ENCODE data around the gene NPTX1.
"Not testable (repeated sequence)": the region's sequence is repeated elsewhere in the genome, so short reads cannot be mapped to it uniquely, and the experiment has no call there.

The NPTX1 gene

DNA sequence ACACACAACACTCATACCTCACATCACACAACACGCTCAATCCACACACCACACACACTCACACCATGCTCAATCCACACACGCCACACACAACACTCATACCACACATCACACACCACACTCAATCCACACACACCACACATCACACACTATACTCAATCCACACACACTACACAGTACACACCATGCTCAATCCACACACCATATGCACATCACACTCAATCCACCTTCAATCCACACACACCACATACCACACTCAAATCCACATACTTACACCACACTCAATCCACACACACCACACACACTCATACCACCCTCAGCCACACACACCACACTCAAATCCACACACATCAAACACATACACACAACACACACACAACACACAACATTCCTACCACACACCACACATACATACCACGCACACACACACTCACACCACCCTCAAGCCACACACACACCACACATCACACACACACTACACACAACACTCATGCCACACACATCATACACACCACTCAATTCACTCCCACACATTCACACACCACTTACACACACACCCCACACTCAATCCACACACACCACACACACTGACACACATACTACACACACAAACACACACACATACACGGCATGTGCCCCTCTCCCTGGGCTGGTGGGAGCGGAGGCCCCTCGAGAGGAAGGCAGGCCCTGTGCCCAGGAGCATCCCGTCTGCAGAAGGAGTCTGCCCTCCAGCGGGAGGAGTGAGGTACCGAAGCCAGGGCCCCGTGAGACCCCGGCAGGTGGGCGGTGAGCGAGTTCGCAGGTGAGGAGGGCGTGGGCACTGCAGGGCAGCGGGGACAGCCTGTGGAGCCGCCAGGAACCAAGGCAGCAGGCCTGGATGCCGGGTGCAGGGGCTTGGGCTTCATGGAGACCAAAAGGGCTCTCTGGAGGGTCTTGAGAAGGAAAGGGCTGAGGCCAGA is 35.1 kb upstream of the NPTX1 start:
- no peak for DNase-seq (ENCODE audit: extremely low read depth, low read depth)
- TF ChIP-seq, protein P1, sequence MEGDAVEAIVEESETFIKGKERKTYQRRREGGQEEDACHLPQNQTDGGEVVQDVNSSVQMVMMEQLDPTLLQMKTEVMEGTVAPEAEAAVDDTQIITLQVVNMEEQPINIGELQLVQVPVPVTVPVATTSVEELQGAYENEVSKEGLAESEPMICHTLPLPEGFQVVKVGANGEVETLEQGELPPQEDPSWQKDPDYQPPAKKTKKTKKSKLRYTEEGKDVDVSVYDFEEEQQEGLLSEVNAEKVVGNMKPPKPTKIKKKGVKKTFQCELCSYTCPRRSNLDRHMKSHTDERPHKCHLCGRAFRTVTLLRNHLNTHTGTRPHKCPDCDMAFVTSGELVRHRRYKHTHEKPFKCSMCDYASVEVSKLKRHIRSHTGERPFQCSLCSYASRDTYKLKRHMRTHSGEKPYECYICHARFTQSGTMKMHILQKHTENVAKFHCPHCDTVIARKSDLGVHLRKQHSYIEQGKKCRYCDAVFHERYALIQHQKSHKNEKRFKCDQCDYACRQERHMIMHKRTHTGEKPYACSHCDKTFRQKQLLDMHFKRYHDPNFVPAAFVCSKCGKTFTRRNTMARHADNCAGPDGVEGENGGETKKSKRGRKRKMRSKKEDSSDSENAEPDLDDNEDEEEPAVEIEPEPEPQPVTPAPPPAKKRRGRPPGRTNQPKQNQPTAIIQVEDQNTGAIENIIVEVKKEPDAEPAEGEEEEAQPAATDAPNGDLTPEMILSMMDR (IDR thresholded peaks at IDR 0.05; ENCODE audit: low read depth, low read length, missing control alignments): no peak
- no peak overlapping the region for H3K4me3 ChIP-seq (replicated peaks; ENCODE audit: low read depth, low read length)

DNA sequence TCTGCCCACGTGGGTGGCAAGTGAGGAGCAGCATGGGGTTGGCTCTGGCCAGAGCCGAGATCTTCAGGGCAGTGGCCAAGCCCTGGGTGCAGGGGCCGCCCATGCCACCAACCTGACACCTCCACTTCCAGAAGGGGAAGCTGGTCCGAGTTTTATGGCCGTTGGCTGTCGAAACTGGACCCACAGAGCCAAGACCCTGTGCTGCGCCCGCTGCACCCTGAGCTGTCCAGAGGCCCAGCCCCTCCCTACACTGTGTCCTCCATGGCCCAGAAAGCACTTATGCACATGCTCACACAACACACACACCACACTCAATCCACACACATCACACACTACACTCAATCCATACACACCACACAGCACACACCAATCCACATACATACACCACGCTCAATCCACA is 34.4 kb upstream of the NPTX1 start:
- TF ChIP-seq, protein P1 (IDR thresholded peaks at IDR 0.05; ENCODE audit: low read depth, low read length, missing control alignments): no peak
- no peak overlapping the region for H3K4me3 ChIP-seq (replicated peaks; ENCODE audit: low read depth, low read length)
- DNase-seq (ENCODE audit: extremely low read depth, low read depth): no peak

DNA sequence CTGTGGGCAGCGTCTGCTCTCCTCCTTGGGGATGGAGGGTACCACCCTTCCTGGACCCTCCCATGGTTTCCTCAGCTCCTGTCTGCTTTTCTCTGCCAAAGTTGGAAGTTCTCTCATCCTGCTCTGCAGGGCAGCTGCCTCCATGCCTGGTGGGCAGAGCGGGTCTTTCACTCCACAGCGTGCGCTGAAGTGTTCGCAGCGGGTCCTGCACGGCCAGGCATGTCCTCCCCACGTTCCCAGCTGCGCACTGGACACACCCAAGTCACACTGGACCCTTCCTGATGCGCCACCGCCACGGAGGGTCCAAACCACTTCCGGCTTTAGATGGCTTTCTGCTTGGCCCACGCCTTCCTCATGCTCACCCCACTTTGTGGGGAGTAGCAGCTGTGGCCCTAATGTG is 33.7 kb upstream of the NPTX1 start:
- TF ChIP-seq, protein P1 (IDR thresholded peaks at IDR 0.05; ENCODE audit: low read depth, low read length, missing control alignments): no peak
- H3K4me3 ChIP-seq (replicated peaks; ENCODE audit: low read depth, low read length): no peak overlapping the region
- no peak for DNase-seq (ENCODE audit: extremely low read depth, low read depth)

DNA sequence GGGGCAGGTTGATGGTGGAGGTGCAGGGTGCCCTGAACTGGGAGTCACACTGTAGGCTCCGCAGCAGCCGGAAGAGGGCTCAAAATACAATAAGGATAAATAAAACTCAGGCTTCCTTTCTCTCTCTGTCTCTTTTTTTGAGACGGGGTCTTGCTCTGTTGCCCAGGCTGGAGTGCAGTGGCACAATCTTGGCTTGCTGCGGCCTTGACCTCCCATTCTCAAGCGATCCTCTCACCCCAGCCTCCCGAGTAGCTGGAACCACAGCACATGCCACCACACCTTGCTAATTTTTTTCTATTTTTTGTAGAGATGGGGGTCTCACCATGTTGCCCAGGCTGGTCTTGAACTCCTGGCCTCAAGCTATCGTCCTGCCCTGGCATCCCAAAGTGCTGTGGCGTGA is 32.9 kb upstream of the NPTX1 start:
- no peak for DNase-seq (ENCODE audit: extremely low read depth, low read depth)
- H3K4me3 ChIP-seq (replicated peaks; ENCODE audit: low read depth, low read length): no peak overlapping the region
- TF ChIP-seq, protein P1 (IDR thresholded peaks at IDR 0.05; ENCODE audit: low read depth, low read length, missing control alignments): no peak

DNA sequence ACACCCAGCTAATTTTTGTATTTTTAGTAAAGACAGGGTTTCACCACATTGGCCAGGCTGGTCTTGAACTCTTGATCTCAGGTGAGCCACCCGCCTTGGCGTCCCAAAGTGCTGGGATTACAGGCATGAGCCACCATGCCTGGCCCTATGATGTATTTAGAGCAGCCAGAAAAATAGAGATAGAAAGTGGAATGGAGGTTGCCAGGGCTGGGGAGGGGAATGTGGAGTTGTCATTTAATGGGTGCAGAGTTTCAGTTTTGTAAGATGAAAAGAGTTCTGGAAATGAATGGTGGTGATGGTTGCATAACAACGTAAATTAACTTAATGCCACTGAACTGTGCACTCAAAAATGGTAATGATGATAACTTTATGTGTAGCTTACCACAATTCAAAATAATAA is 31.6 kb upstream of the NPTX1 start:
- no peak for DNase-seq (ENCODE audit: extremely low read depth, low read depth)
- H3K4me3 ChIP-seq (replicated peaks; ENCODE audit: low read depth, low read length): no peak overlapping the region
- TF ChIP-seq, protein P1 (IDR thresholded peaks at IDR 0.05; ENCODE audit: low read depth, low read length, missing control alignments): no peak

DNA sequence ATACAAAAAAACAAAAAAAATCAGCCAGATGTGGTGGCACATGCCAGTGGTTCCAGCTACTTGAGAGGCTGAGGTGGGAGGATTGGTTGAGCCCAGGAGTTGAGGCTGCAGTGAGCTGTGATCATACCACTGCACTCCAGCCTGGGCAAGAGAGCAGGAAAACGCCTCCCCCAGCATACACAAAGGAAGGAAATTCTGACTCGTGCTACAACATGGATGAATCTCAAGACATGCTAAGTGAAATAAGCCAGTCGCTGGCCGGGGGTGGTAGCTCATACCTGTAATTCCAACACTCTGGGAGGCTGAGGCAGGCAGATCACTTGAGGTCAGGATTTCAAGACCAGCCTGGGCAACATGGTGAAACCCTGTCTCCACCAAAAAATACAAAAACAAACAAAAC is 30.8 kb upstream of the NPTX1 start:
- not testable (repeated sequence) for DNase-seq (ENCODE audit: extremely low read depth, low read depth); H3K4me3 ChIP-seq (replicated peaks; ENCODE audit: low read depth, low read length)

DNA sequence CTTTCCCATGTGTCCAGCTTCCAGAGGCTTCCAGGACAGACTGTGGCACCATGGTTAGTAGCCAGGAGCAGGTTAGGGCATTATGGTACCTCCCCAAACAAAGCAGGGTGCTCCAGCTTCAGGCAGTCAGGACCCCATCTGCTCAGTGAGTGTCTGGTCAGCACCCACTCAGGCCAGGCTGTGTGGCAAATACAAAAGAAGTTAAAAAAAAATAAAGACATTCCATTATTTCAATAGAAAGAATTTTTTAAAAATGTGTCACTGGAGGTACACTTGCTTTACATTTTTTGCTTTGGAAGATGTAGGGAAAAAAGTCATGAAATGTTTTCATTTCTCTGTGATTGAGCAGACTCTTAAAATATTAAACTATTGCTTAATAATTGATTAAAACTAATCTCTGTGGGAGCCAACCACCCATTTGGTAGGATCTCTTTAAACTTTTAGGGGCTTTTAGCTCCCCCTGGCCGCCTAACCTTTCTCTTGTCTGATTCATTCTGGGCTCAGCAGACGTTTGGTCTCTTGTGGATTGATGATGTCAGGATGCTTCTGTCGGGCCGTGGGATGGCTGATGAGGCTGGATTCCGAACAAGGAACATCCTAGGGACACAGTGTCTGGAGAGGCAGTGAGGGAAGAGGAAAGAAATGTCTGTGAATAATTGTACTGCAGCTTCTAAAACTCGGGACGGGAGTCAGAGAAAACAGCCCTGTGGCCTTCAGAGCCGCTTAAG is 28.4 kb upstream of the NPTX1 start:
- no peak for DNase-seq (ENCODE audit: extremely low read depth, low read depth)
- TF ChIP-seq, protein P1 (IDR thresholded peaks at IDR 0.05; ENCODE audit: low read depth, low read length, missing control alignments): no peak
- no peak overlapping the region for H3K4me3 ChIP-seq (replicated peaks; ENCODE audit: low read depth, low read length)
